HEK293 (cell line): ENCODE data around the gene GPR84.
A peak's percentile ranks its signal among the peaks of the same experiment; 100 is the strongest.

Experiments used
- CTCF ChIP-seq: fragments of 450-650 bp; formaldehyde crosslinking; IDR thresholded peaks from 2 replicates; pipeline ENCODE4 v1.5.1; 2016; ENCODE audit warnings: missing biosample characterization, missing genetic modification characterization
- EGR2 ChIP-seq: fragments of 450-650 bp; formaldehyde crosslinking; IDR thresholded peaks from 2 replicates; pipeline ENCODE4 v1.5.1; 2016; ENCODE audit warnings: low read depth, missing biosample characterization, missing genetic modification characterization
- HOXA7 ChIP-seq: sonication (generic); formaldehyde crosslinking; IDR thresholded peaks from 2 replicates; pipeline ENCODE4 v1.8.1; 2022; ENCODE audit warnings: missing genetic modification reagents, borderline replicate concordance
- IKZF3 ChIP-seq: fragments of 450-650 bp; IDR thresholded peaks from 2 replicates; pipeline ENCODE4 v1.5.0; 2018; ENCODE audit warnings: missing biosample characterization, mild to moderate bottlenecking, missing genetic modification characterization, moderate library complexity
- MYNN ChIP-seq: fragments of 450-650 bp; formaldehyde crosslinking; IDR thresholded peaks from 2 replicates; pipeline ENCODE4 v1.5.1; 2016; ENCODE audit warnings: missing biosample characterization, missing genetic modification characterization, borderline replicate concordance
- PRDM1 ChIP-seq: fragments of 450-650 bp; formaldehyde crosslinking; IDR thresholded peaks from 2 replicates; pipeline ENCODE4; 2016; ENCODE audit warnings: missing biosample characterization, missing genetic modification characterization
- SETDB1 ChIP-seq: IDR thresholded peaks from one replicate; pipeline ENCODE4 v1.6.1; 2017; ENCODE audit warnings: mild to moderate bottlenecking, low read length, moderate library complexity, mixed read lengths; ENCODE audit not compliant: insufficient read length
- YY1 ChIP-seq: fragments of 450-650 bp; formaldehyde crosslinking; IDR thresholded peaks from 2 replicates; pipeline ENCODE4 v1.5.1; 2018; ENCODE audit warnings: missing biosample characterization, missing genetic modification characterization
- ZBTB17 ChIP-seq: fragments of 450-650 bp; formaldehyde crosslinking; IDR thresholded peaks from 2 replicates; pipeline ENCODE4 v1.5.1; 2016; ENCODE audit warnings: missing biosample characterization, missing genetic modification characterization
- ZBTB48 ChIP-seq: fragments of 450-650 bp; formaldehyde crosslinking; IDR thresholded peaks from 2 replicates; pipeline ENCODE4 v1.5.1; 2016; ENCODE audit warnings: missing biosample characterization, missing genetic modification characterization
- ZFHX2 ChIP-seq: fragments of 450-650 bp; formaldehyde crosslinking; conservative IDR thresholded peaks from 2 replicates; pipeline ENCODE4 v1.5.1; 2016; ENCODE audit warnings: missing biosample characterization, missing genetic modification characterization
- ZNF2 ChIP-seq: fragments of 450-650 bp; formaldehyde crosslinking; IDR thresholded peaks from 2 replicates; pipeline ENCODE4 v1.5.1; 2016; ENCODE audit warnings: missing biosample characterization, missing genetic modification characterization
- ZNF24 ChIP-seq: fragments of 450-650 bp; formaldehyde crosslinking; IDR thresholded peaks from 2 replicates; pipeline ENCODE4 v1.5.1; 2016; ENCODE audit warnings: missing biosample characterization, missing genetic modification characterization
- ZNF366 ChIP-seq: fragments of 450-650 bp; formaldehyde crosslinking; conservative IDR thresholded peaks from 2 replicates; pipeline ENCODE4 v1.5.1; 2016; ENCODE audit warnings: missing biosample characterization, missing genetic modification characterization
- ZNF449 ChIP-seq: fragments of 450-650 bp; formaldehyde crosslinking; IDR thresholded peaks from 2 replicates; pipeline ENCODE4 v1.5.1; 2017; ENCODE audit warnings: missing biosample characterization, mild to moderate bottlenecking, missing genetic modification characterization, moderate library complexity
- ZNF518A ChIP-seq: fragments of 450-650 bp; formaldehyde crosslinking; conservative IDR thresholded peaks from 2 replicates; pipeline ENCODE4 v1.5.1; 2016; ENCODE audit warnings: low read depth, missing biosample characterization, missing genetic modification characterization
- ZNF558 ChIP-seq: fragments of 450-650 bp; formaldehyde crosslinking; IDR thresholded peaks from 2 replicates; pipeline ENCODE4 v1.5.1; 2016; ENCODE audit warnings: missing biosample characterization, missing genetic modification characterization
- ZNF560 ChIP-seq: fragments of 450-650 bp; formaldehyde crosslinking; IDR thresholded peaks from 2 replicates; pipeline ENCODE4 v1.5.1; 2017; ENCODE audit warnings: missing biosample characterization, missing genetic modification characterization, borderline replicate concordance
- ZNF629 ChIP-seq: fragments of 450-650 bp; formaldehyde crosslinking; IDR thresholded peaks from 2 replicates; pipeline ENCODE4 v1.5.1; 2017; ENCODE audit warnings: missing biosample characterization, missing genetic modification characterization
- ZNF785 ChIP-seq: fragments of 450-650 bp; formaldehyde crosslinking; IDR thresholded peaks from 2 replicates; pipeline ENCODE4 v1.5.1; 2016; ENCODE audit warnings: missing biosample characterization, missing genetic modification characterization
- ZXDB ChIP-seq: fragments of 450-650 bp; formaldehyde crosslinking; IDR thresholded peaks from 2 replicates; pipeline ENCODE4 v1.5.1; 2016; ENCODE audit warnings: missing biosample characterization, missing genetic modification characterization
- TF ChIP-seq, protein P1 (sequence below): fragments of 450-650 bp; formaldehyde crosslinking; IDR thresholded peaks from 2 replicates; pipeline ENCODE4 v1.5.1; 2016; ENCODE audit warnings: missing biosample characterization, missing genetic modification characterization
- TF ChIP-seq, protein P2 (sequence below): fragments of 450-650 bp; formaldehyde crosslinking; IDR thresholded peaks from 2 replicates; pipeline ENCODE4 v1.5.1; 2016; ENCODE audit warnings: missing biosample characterization, missing genetic modification characterization
- TF ChIP-seq, protein P3 (sequence below): fragments of 450-650 bp; formaldehyde crosslinking; optimal IDR thresholded peaks from 2 replicates; pipeline ENCODE3; 2016; ENCODE audit warnings: missing biosample characterization, mild to moderate bottlenecking, missing genetic modification characterization

GPR84 gene

DNA sequence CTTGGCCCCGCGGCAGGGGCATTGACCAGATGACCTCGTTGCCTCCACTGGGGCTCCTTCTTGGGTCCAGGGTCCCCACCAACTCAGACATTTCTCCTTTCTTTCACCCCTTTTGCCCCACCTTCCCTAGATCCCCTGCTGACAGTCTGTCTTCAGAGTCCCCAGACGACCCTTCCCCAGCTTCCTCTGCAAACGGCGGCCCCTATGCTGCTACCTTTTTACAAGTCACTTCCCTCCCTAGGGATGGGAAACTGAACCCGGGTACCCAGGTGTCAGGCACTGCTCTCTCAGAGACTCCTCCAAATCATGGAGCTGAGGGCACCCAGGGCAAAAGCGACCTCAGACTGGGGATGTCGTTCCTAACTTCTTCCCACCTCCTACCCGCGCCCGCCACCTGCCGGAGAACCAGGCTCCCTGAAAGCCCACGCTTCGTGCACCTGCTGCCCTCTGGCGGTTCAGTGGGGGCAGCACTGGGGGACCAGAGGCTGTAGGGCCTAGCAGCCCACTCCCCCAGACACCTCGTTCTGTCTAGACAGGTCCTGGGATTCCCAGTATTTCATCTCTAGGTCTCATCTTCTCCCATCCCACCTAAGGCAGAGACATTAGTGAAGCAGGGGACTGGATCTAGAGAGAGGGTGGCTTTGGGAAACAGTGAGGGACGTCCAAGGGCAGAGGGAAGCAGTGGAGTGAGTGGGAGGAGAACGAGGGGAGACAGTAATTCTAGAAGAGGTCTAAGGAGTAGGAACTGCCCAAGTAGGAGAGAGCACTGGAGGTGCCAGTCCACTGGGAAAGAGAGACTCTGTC is 15.3 kb upstream of the GPR84 start (continued):
- TF ChIP-seq, protein P1, sequence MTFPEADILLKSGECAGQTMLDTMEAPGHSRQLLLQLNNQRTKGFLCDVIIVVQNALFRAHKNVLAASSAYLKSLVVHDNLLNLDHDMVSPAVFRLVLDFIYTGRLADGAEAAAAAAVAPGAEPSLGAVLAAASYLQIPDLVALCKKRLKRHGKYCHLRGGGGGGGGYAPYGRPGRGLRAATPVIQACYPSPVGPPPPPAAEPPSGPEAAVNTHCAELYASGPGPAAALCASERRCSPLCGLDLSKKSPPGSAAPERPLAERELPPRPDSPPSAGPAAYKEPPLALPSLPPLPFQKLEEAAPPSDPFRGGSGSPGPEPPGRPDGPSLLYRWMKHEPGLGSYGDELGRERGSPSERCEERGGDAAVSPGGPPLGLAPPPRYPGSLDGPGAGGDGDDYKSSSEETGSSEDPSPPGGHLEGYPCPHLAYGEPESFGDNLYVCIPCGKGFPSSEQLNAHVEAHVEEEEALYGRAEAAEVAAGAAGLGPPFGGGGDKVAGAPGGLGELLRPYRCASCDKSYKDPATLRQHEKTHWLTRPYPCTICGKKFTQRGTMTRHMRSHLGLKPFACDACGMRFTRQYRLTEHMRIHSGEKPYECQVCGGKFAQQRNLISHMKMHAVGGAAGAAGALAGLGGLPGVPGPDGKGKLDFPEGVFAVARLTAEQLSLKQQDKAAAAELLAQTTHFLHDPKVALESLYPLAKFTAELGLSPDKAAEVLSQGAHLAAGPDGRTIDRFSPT, result peak; percentile 58; the same call in 1 of the 2 replicates
- TF ChIP-seq, protein P2, sequence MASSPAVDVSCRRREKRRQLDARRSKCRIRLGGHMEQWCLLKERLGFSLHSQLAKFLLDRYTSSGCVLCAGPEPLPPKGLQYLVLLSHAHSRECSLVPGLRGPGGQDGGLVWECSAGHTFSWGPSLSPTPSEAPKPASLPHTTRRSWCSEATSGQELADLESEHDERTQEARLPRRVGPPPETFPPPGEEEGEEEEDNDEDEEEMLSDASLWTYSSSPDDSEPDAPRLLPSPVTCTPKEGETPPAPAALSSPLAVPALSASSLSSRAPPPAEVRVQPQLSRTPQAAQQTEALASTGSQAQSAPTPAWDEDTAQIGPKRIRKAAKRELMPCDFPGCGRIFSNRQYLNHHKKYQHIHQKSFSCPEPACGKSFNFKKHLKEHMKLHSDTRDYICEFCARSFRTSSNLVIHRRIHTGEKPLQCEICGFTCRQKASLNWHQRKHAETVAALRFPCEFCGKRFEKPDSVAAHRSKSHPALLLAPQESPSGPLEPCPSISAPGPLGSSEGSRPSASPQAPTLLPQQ, result peak; percentile 62
- TF ChIP-seq ZNF558 (tag by site-specific recombination) (0 out of 2 replicates have a peak, but pooled peaks have one; percentile 17), IKZF3 (tag by site-specific recombination) (peak; percentile 89), ZNF366 (tag by site-specific recombination) (peak; percentile 81), ZNF785 (tag by site-specific recombination) (no peak), PRDM1 (peak; percentile 72), ZNF24 (tag by site-specific recombination) (0 out of 2 replicates have a peak, but pooled peaks have one; percentile 48), CTCF (tag by site-specific recombination) (peak; percentile 100), HOXA7 (no peak), ZFHX2 (tag by site-specific recombination) (peak; percentile 96), ZNF449 (tag by site-specific recombination) (0 out of 2 replicates have a peak, but pooled peaks have one; percentile 10), ZBTB17 (tag by site-specific recombination) (peak; percentile 75; the same call in 1 of the 2 replicates), SETDB1 (no peak), EGR2 (tag by site-specific recombination) (peak; percentile 91), ZNF2 (tag by site-specific recombination) (peak; percentile 92), MYNN (tag by site-specific recombination) (no peak), ZNF560 (tag by site-specific recombination) (no peak), ZNF629 (tag by site-specific recombination) (peak; percentile 52; the same call in 1 of the 2 replicates), YY1 (0 out of 2 replicates have a peak, but pooled peaks have one; percentile 36), ZXDB (tag by site-specific recombination) (peak; percentile 38; the same call in 1 of the 2 replicates), ZNF518A (tag by site-specific recombination) (no peak), ZBTB48 (tag by site-specific recombination) (peak; percentile 79)
- TF ChIP-seq, protein P3, sequence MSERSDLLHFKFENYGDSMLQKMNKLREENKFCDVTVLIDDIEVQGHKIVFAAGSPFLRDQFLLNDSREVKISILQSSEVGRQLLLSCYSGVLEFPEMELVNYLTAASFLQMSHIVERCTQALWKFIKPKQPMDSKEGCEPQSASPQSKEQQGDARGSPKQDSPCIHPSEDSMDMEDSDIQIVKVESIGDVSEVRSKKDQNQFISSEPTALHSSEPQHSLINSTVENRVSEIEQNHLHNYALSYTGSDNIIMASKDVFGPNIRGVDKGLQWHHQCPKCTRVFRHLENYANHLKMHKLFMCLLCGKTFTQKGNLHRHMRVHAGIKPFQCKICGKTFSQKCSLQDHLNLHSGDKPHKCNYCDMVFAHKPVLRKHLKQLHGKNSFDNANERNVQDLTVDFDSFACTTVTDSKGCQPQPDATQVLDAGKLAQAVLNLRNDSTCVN (tag by site-specific recombination), result peak; percentile 25
